Activated CD4-positive, alpha-beta T cell treated with anti-CD3 and anti-CD28 coated beads for 36 hours (primary cell): ENCODE measurements around the gene WDR91. TPM values are rescaled to one million over a fixed set of nuclear protein-coding genes. Genes with fewer than 3 reads are reported as not detected.

Source experiments
- ATAC-seq: fragments of 200-7000 bp; cut with Tn5 transposase; one replicate; pipeline ENCODE4 v1.10.0; 2021; ENCODE audit warnings: mild to moderate bottlenecking, moderate library complexity
- CTCF ChIA-PET: fragments of 350-600 bp; sonication (Branson Sonifier 250); formaldehyde crosslinking; loops from one replicate; lab custom pipeline; 2021; ENCODE audit warnings: antibody characterized with exemption; lab: Charles Lee
- POLR2A ChIA-PET: fragments of 350-600 bp; sonication (Branson Sonifier 250); formaldehyde crosslinking; loops from one replicate; lab custom pipeline; 2021; ENCODE audit warnings: antibody characterized with exemption, inconsistent platforms; lab: Charles Lee
- DNase-seq: peaks from one replicate; pipeline ENCODE4 v3.0.0-alpha.2; 2020
- H3K27ac Mint-ChIP-seq: one replicate; pipeline ENCODE4 v1.8.0; 2021; ENCODE audit warnings: mixed read lengths
- H3K27me3 Mint-ChIP-seq: one replicate; pipeline ENCODE4 v1.8.0; 2021; ENCODE audit warnings: mixed read lengths
- H3K36me3 Mint-ChIP-seq: one replicate; pipeline ENCODE4 v1.8.0; 2021; ENCODE audit warnings: low read depth, mixed read lengths
- H3K4me1 Mint-ChIP-seq: one replicate; pipeline ENCODE4 v1.8.0; 2021; ENCODE audit warnings: mixed read lengths
- H3K4me3 Mint-ChIP-seq: one replicate; pipeline ENCODE4 v1.8.0; 2021; ENCODE audit warnings: mild to moderate bottlenecking, moderate library complexity, mixed read lengths
- H3K9me3 Mint-ChIP-seq: one replicate; pipeline ENCODE4 v1.8.0; 2021; ENCODE audit warnings: low read depth, mixed read lengths
- intact Hi-C, 2 experiments: fragments of 100-400 bp; cut with DNase I in 1 of 2; cut with micrococcal nuclease in 1 of 2; formaldehyde crosslinking; loops; one replicate each; pipeline versions ENCODE4 v1.14.2 to v1.15.1; 2022 to 2024; cut with DNase I, micrococcal nuclease
- total RNA-seq, 2 experiments: library from RNA; stranded (reverse); gene quantifications; one replicate each; pipeline ENCODE4 v1.2.3, GENCODE V29; 2021

WDR91 gene
- total RNA-seq, 2 experiments from 2014 or later: 11.8 to 12.0 TPM

DNA sequence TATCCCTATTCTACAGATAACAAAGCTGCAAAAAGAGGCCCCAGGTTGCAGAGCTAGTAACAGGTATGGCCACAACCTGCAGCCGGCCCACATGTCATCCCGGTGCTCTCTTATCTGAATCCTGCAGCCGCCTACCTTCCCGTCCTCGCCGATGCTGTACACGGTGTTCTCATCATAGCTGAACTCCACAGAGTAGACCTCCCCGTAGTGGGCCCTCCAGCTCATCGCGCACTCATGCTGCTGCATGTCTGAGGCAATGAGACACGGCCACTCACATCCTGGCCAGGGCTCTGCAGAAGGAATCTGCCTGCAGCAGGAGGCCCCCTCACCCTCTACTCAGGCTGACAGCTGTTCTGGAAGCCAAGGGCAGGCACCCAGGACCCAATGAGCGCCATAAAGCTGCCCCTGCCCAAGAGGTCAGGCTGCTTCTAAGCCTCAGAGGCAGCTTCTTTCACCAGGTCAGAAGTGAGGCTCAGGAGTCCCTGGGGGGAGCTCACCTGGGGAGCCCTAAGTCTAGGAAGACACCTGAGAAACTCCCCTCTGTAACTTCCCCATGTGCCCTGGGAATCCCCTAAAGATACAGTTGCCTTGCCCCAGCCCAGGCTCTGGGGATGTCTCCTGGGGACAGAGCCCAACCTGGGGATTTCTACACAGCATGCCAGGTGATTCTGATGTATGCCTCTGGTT, 22.9 kb downstream of the WDR91 start:
- peaks cover 53% of the 10 kb centered on the region for H3K36me3 Mint-ChIP-seq

DNA sequence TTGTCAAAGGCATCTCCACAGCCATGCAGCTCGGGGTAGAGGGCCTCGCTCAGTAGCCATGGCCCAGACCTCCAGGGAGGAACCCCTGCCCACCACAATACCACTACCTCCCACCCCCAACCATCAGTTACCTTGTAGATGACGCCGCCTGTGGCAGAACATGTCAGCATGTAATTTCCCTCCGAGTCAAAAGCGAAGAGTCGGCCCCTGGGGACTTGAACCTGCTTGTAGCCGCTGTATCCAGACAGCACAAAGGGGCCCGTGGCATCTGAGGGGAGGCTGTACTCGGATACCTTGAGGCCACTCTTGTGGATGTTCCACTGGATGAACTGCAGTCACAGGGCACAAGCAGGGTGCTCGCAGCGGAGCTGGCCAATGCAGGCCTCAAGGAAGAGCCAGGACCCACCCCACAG, 24.5 kb downstream of the WDR91 start:
- Mint-ChIP-seq H3K27me3 (no peaks in the 10 kb centered on the region), H3K4me1 (no peaks in the 10 kb centered on the region), H3K4me3 (no peak overlapping the region), H3K9me3 (peaks cover 16% of the 10 kb centered on the region), H3K27ac (no peak overlapping the region), H3K36me3 (peaks cover 58% of the 10 kb centered on the region)
- ChIA-PET CTCF (no interaction called here), POLR2A (no interaction called here)
- ATAC-seq: no peak
- intact Hi-C loops: no loop called here
- no peak for DNase-seq

More for the DNA sequence above, 22.9 kb downstream of the WDR91 start:
- ChIA-PET POLR2A (no interaction called here), CTCF (interaction anchor here (0.6 to 0.7 kb wide), 2 partner anchors 20 to 493 kb away, joined by 3 to 5 read pairs; no protein-coding TSS in a partner anchor)
- ATAC-seq: no peak
- no peaks in the 10 kb centered on the region for H3K4me1 Mint-ChIP-seq
- no peaks in the 10 kb centered on the region for H3K27me3 Mint-ChIP-seq
- no peak overlapping the region for H3K27ac Mint-ChIP-seq
- no peak overlapping the region for H3K4me3 Mint-ChIP-seq
- H3K9me3 Mint-ChIP-seq: peaks cover 5% of the 10 kb centered on the region
- intact Hi-C loops: no loop called here
- DNase-seq: no peak

DNA sequence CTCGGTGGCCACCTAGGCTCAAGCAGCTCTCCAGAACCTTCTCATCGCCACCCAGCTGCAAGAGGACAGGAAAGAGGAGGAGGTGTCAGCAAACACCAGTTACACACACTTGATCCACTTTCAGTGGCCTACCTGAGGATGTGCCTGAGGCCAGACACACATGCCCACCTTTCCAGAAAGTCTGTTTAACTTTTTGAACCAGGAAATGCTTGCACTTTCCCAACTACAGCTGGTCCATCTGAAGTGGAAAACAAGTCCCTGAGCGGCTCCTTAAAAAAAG, 25.1 kb downstream of the WDR91 start:
- DNase-seq (no peak), ATAC-seq (no peak)
- H3K4me3 Mint-ChIP-seq: no peak overlapping the region
- H3K4me1 Mint-ChIP-seq: no peaks in the 10 kb centered on the region
- CTCF ChIA-PET: interaction anchor here (0.7 kb wide), 1 partner anchor 18 kb away, joined by 3 read pairs; no protein-coding TSS in a partner anchor
- H3K27ac Mint-ChIP-seq: no peak overlapping the region
- H3K36me3 Mint-ChIP-seq: peaks cover 60% of the 10 kb centered on the region
- intact Hi-C loops: no loop called here
- POLR2A ChIA-PET: interaction anchor here (0.6 kb wide), 1 partner anchor 334 kb away, joined by 3 read pairs; no protein-coding TSS in a partner anchor
- peaks cover 21% of the 10 kb centered on the region for H3K9me3 Mint-ChIP-seq
- H3K27me3 Mint-ChIP-seq: no peaks in the 10 kb centered on the region

DNA sequence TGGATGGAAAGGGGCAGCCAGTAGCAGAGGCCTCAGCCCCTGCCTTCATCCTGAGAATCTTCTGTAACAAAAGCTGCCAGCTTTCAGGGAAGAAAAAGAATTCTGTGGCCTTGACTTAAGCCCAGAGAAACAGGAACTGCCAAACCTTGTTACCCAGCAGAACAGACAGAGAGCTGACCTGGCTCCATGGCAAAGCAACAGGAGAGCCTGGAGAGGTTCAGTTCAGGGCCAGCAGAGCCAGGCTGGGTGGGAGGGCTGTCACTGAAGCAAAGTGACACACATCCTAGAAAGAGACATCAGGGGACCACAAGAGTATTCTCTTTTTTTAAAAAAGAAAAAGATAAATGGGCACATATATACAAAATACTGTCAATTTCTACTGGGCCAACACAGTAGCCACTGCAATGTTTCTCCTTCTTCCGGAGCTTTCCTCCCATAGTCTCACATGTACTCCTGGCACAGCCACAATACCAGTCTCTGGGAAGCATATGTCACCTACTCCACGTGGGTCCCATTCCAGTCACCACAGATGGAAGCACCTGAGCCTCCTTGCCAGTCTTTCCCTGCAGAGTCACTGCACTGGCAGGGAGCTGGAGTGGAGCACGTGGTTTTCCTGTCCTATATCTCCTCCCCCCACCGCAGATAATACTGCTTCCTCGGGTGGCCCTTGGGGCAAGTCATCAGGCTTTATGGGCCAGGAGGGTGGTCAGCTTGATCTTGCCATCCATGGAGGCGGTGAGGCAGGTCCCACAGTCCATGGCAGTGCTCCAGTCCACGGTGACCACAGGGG, 25.7 kb downstream of the WDR91 start:
- Mint-ChIP-seq H3K27ac (no peak overlapping the region), H3K9me3 (peaks cover 23% of the 10 kb centered on the region), H3K27me3 (no peaks in the 10 kb centered on the region), H3K36me3 (peaks cover 60% of the 10 kb centered on the region), H3K4me1 (no peaks in the 10 kb centered on the region), H3K4me3 (no peak overlapping the region)
- POLR2A ChIA-PET: interaction anchor here (0.6 kb wide), 1 partner anchor 335 kb away, joined by 3 read pairs; no protein-coding TSS in a partner anchor
- ATAC-seq (no peak), DNase-seq (no peak)
- intact Hi-C loops: no loop called here
- CTCF ChIA-PET: interaction anchor here (0.7 kb wide), 1 partner anchor 19 kb away, joined by 3 read pairs; no protein-coding TSS in a partner anchor

DNA sequence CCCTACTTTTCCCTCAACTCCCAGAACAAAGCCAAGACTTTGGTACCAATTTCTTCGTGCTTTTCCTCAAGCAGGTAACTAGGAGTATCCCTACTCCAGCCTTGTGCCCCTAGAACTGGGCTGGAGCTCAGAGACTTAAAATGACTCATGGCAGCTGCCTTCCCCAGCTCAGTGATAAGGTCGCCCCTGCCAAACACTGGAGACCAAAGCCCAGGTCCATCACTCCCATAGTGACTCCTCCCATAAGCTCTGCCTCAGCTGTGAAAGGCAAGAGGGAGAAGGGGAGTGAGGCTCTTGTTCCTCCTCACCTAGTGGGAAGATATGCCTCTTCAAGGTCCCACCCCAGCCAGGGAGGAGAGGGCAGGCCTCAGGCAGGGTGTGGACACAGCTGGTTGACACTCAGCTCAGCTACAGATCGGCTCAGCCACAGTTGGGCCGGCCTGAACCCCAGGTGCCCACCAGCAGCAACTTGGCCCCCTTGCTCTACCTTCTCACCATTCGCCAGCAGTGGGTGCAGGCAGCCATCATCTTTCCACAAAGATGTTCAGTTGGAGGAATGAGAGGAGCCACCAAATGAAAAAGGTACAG, 27.0 kb downstream of the WDR91 start:
- ChIA-PET CTCF (no interaction called here), POLR2A (no interaction called here)
- DNase-seq (no peak), ATAC-seq (no peak)
- no peaks in the 10 kb centered on the region for H3K4me1 Mint-ChIP-seq
- H3K27me3 Mint-ChIP-seq: no peaks in the 10 kb centered on the region
- H3K36me3 Mint-ChIP-seq: peaks cover 56% of the 10 kb centered on the region
- intact Hi-C loops: no loop called here
- H3K27ac Mint-ChIP-seq: no peak overlapping the region
- peaks cover 30% of the 10 kb centered on the region for H3K9me3 Mint-ChIP-seq
- no peak overlapping the region for H3K4me3 Mint-ChIP-seq

DNA sequence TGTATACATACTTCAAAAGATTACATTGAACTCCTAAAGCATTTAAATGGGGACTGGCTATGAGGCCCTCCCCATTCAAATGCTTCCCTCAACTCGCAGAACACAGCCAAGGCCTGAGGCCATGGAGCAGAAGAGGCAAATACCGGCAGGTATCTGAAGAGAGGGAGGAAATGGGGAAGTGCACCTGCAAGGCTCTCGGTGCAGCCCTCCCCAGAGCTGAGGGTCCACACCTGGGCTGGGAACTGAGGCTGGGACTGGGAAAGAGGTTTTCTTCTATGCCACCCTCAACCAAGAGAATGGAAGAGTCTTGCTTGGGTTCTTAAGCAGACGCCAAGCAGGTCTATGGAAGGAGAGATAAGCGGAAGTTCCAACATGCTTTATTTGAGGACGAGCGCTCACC, 27.8 kb downstream of the WDR91 start:
- no peaks in the 10 kb centered on the region for H3K4me1 Mint-ChIP-seq

DNA sequence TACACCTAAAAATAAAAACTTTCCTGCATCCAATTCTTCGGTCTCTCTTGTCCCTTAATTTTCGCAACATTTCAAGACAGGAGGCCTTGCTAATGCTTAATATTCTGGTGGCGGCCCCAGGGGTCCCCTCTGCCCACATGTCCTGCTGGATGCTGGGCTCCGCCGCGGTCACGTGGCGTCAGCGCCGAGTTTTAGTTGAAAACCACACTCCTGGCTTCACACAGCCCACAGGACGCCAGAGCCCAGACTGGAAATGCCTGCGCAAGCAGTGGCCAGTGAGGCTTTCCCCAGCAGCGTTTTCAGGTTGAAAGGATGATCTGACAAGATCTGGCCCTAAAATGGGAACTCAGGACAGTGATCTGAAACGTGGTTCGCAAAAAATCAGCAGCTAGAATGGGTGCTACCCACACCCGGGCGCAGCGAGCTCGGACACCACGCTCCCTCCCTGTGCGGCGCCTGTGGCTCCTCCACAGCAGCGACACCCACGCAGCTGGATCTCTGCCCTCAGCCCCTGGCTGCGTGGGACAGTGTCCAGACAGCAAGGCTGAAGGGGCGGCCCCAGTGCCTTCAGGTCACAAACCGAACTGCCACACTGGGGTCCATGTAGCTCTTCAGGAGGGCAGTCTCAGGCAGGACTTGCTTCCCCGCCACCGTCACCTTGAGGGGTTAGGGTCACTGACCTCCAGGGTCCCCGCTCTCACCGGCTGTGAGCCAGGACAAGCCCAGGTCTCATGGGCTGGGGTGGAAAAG, 29.2 kb downstream of the WDR91 start:
- ChIA-PET POLR2A (no interaction called here), CTCF (interaction anchor here (2.5 kb wide), 1 partner anchor 10 kb away, joined by 8 read pairs; the partner anchor contains the start of gene CYREN)
- no peak overlapping the region for H3K27ac Mint-ChIP-seq
- intact Hi-C loops: no loop called here
- no peak for ATAC-seq
- H3K27me3 Mint-ChIP-seq: no peaks in the 10 kb centered on the region
- no peak for DNase-seq
- H3K9me3 Mint-ChIP-seq: peaks cover 32% of the 10 kb centered on the region
- H3K36me3 Mint-ChIP-seq: peaks cover 45% of the 10 kb centered on the region
- no peaks in the 10 kb centered on the region for H3K4me1 Mint-ChIP-seq
- H3K4me3 Mint-ChIP-seq: no peak overlapping the region

More for the DNA sequence above, 27.8 kb downstream of the WDR91 start:
- CTCF ChIA-PET: interaction anchor here (0.6 to 0.7 kb wide), 2 partner anchors 32 to 589 kb away, joined by 3 read pairs; no protein-coding TSS in a partner anchor
- Mint-ChIP-seq H3K36me3 (peaks cover 50% of the 10 kb centered on the region), H3K4me3 (no peak overlapping the region), H3K27ac (no peak overlapping the region), H3K27me3 (no peaks in the 10 kb centered on the region), H3K9me3 (peaks cover 32% of the 10 kb centered on the region)
- POLR2A ChIA-PET: no interaction called here
- intact Hi-C loops: no loop called here
- ATAC-seq (no peak), DNase-seq (no peak)

DNA sequence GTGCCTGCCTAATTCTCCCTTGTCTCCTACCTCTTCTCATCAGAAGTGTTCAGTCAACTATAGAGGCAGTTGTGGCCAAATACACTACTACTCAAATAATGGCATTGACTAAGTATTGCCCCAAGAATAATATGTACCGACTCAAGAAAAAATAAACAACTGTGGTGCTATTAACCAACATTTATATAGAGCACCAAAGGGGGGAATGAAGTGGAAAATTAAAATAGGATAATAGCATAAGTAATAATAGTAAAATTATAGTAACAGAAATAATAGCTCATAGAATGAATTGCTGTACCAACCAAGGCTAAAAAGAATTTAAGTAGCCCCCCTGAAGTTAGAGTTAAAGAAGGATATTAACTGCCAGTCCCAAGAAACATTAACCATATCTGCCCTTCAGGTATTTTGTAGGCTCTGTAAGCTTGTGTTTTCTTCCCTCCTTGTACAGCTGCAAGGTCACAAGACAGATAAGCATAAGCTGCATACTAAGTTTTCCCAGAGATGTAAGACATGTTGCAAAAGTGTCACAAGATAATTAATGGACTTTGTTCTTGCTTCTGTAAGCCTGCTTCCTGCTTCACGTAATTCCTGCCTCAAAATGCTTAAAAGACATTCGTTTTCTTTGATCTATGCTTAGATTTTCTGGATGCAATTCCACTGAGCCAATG, 29.9 kb downstream of the WDR91 start:
- Mint-ChIP-seq H3K9me3 (peaks cover 32% of the 10 kb centered on the region), H3K36me3 (peaks cover 45% of the 10 kb centered on the region), H3K4me1 (no peaks in the 10 kb centered on the region), H3K27ac (no peak overlapping the region), H3K27me3 (no peaks in the 10 kb centered on the region), H3K4me3 (no peak overlapping the region)
- ChIA-PET POLR2A (no interaction called here), CTCF (interaction anchor here (2.5 kb wide), 1 partner anchor 10 kb away, joined by 8 read pairs; the partner anchor contains the start of gene CYREN)
- ATAC-seq (no peak), DNase-seq (no peak)
- intact Hi-C loops: no loop called here

DNA sequence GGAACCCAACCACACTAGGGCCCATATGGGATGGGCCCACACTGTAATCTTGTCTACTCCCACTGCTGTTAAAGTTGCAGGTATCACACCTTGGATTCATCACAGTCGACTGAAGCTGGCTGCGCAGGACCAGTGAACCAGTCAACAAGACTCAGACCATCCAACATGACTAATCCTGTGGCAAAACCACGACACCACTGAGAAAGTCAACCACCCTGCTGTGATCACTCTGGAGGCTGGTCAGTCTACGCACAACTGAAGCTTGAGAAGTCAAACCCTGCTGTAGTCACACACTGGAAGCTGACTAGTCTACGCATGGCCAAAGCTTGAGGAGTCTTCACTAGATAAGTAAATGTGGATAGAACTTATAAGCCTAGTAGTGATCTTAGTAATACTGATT, 31.2 kb downstream of the WDR91 start:
- Mint-ChIP-seq H3K4me3 (no peak overlapping the region), H3K36me3 (peaks cover 39% of the 10 kb centered on the region), H3K27me3 (no peaks in the 10 kb centered on the region), H3K4me1 (no peaks in the 10 kb centered on the region), H3K9me3 (peaks cover 32% of the 10 kb centered on the region), H3K27ac (no peak overlapping the region)
- ChIA-PET CTCF (interaction anchor here (0.6 to 2.5 kb wide), 3 partner anchors 8 to 621 kb away, joined by 3 to 8 read pairs (median 4); partner anchors contain the start of genes AGBL3 and CYREN), POLR2A (no interaction called here)
- intact Hi-C loops: no loop called here
- DNase-seq: no peak
- ATAC-seq: peak; percentile 51

DNA sequence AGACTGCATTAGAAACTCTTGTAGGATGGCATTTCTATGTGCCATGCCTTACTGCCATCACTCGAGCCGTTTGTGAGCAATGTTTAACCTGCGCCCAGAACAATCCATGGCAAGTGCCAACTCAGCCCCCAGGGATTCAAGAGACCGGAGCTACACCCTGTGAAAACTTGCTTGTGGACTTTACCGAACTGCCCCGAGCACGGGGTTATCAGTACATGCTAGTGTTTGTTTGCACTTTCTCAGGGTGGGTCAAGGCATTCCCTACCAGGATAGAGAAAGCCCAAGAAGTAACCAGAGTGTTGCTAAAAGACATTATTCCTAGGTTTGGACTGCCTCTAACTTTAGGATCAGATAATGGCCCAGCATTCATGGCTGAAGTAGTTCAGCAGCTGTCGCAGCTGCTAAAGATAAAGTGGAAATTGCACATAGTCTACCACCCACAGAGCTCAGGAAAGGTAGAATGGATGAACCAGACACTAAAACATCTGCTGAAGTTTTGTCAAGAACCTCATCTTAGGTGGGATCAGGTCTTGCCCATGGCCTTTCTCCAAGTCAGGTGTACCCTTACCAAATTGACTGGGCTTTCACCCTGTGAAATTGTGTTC, 31.9 kb downstream of the WDR91 start:
- CTCF ChIA-PET: interaction anchor here (1.3 to 2.5 kb wide), 2 partner anchors 8 to 193 kb away, joined by 4 to 8 read pairs; partner anchors contain the start of genes AGBL3 and CYREN
- ATAC-seq (no peak), DNase-seq (no peak)
- Mint-ChIP-seq H3K27me3 (no peaks in the 10 kb centered on the region), H3K36me3 (peaks cover 32% of the 10 kb centered on the region), H3K4me1 (no peaks in the 10 kb centered on the region), H3K4me3 (no peak overlapping the region), H3K27ac (no peak overlapping the region), H3K9me3 (peaks cover 32% of the 10 kb centered on the region)
- POLR2A ChIA-PET: no interaction called here
- intact Hi-C loops: no loop called here
